ENCODE measurements around the gene FTH1.

Gene FTH1

GRCh38 chr11:61952882-61953281, 14.6 kb downstream of the FTH1 start:
- peaks cover 0 to 13% of the 10 kb centered on the region in 2 donors for H3K4me1 ChIP-seq (ENCODE audit: control insufficient read depth in 1 of 2, insufficient read depth in 2 of 2, low read length in 2 of 2)
- H3K4me3 ChIP-seq (ENCODE audit: low read depth in 1 of 2, low read length in 2 of 2), result no peak overlapping the region
- H3K27ac ChIP-seq (ENCODE audit: low read length), result no peak overlapping the region
- no peaks in the 10 kb centered on the region for H3K9me3 ChIP-seq (ENCODE audit: control insufficient read depth in 1 of 2, low read length in 2 of 2)
- H3K36me3 ChIP-seq (ENCODE audit: control insufficient read depth in 1 of 2, insufficient read depth in 2 of 2, low read length in 2 of 2), result no peaks in the 10 kb centered on the region
- no peaks in the 10 kb centered on the region for H3K27me3 ChIP-seq (ENCODE audit: low read depth, low read length)

GRCh38 chr11:61951484-61952135, 15.8 kb downstream of the FTH1 start:
- Histone ChIP-seq H3K4me3 (ENCODE audit: low read depth in 1 of 2, low read length in 2 of 2) (no peak overlapping the region), H3K27me3 (ENCODE audit: low read depth, low read length) (no peaks in the 10 kb centered on the region), H3K9me3 (ENCODE audit: control insufficient read depth in 1 of 2, low read length in 2 of 2) (no peaks in the 10 kb centered on the region), H3K36me3 (ENCODE audit: control insufficient read depth in 1 of 2, insufficient read depth in 2 of 2, low read length in 2 of 2) (no peaks in the 10 kb centered on the region), H3K4me1 (ENCODE audit: control insufficient read depth in 1 of 2, insufficient read depth in 2 of 2, low read length in 2 of 2) (peaks cover 5 to 20% of the 10 kb centered on the region in 2 donors), H3K27ac (ENCODE audit: low read length) (no peak overlapping the region)

GRCh38 chr11:61950035-61950547, 17.3 kb downstream of the FTH1 start, which contains the start of gene BEST1:
Gene BEST1, plus strand, starts transcription at chr11:61950351. Its CDS starts 1,456 bp downstream, at chr11:61951807.
- H3K27ac ChIP-seq (ENCODE audit: low read length), result peak within 1 kb of the TSS; percentile 76
- H3K4me1 ChIP-seq (ENCODE audit: control insufficient read depth in 1 of 2, insufficient read depth in 2 of 2, low read length in 2 of 2), result peaks cover 5 to 20% of the 10 kb centered on the region in 2 donors
- H3K4me3 ChIP-seq (ENCODE audit: low read depth in 1 of 2, low read length in 2 of 2), result no peak within 1 kb of the TSS
- H3K27me3 ChIP-seq (ENCODE audit: low read depth, low read length), result no peaks in the 10 kb centered on the region
- H3K9me3 ChIP-seq (ENCODE audit: control insufficient read depth in 1 of 2, low read length in 2 of 2), result no peaks in the 10 kb centered on the region
- H3K36me3 ChIP-seq (ENCODE audit: control insufficient read depth in 1 of 2, insufficient read depth in 2 of 2, low read length in 2 of 2), result no peaks in the 10 kb centered on the region

GRCh38 chr11:61949169-61950034, 18.0 kb downstream of the FTH1 start:
- no peak overlapping the region for H3K4me3 ChIP-seq (ENCODE audit: low read depth in 1 of 2, low read length in 2 of 2)
- H3K4me1 ChIP-seq (ENCODE audit: control insufficient read depth in 1 of 2, insufficient read depth in 2 of 2, low read length in 2 of 2), result peaks cover 5 to 20% of the 10 kb centered on the region in 2 donors
- H3K9me3 ChIP-seq (ENCODE audit: control insufficient read depth in 1 of 2, low read length in 2 of 2), result no peaks in the 10 kb centered on the region
- no peaks in the 10 kb centered on the region for H3K36me3 ChIP-seq (ENCODE audit: control insufficient read depth in 1 of 2, insufficient read depth in 2 of 2, low read length in 2 of 2)
- peak overlapping the region; percentile 76 for H3K27ac ChIP-seq (ENCODE audit: low read length)
- H3K27me3 ChIP-seq (ENCODE audit: low read depth, low read length), result no peaks in the 10 kb centered on the region

- H3K4me3 ChIP-seq (ENCODE audit: low read depth in 1 of 2, low read length in 2 of 2), result no peak overlapping the region
- H3K27ac ChIP-seq (ENCODE audit: low read length), result no peak overlapping the region
- H3K27me3 ChIP-seq (ENCODE audit: low read depth, low read length), result no peaks in the 10 kb centered on the region
- H3K9me3 ChIP-seq (ENCODE audit: control insufficient read depth in 1 of 2, low read length in 2 of 2), result no peaks in the 10 kb centered on the region
- H3K4me1 ChIP-seq (ENCODE audit: control insufficient read depth in 1 of 2, insufficient read depth in 2 of 2, low read length in 2 of 2), result peaks cover 5 to 20% of the 10 kb centered on the region in 2 donors
- no peaks in the 10 kb centered on the region for H3K36me3 ChIP-seq (ENCODE audit: control insufficient read depth in 1 of 2, insufficient read depth in 2 of 2, low read length in 2 of 2)
These were observed 18.9 kb downstream of the FTH1 start for GRCh38 chr11:61948505-61948904.

GRCh38 chr11:61947486-61948210, 19.8 kb downstream of the FTH1 start:
- no peak overlapping the region for H3K27ac ChIP-seq (ENCODE audit: low read length)

GRCh38 chr11:61946894-61947293, 20.5 kb downstream of the FTH1 start:
- Histone ChIP-seq H3K4me1 (ENCODE audit: control insufficient read depth in 1 of 2, insufficient read depth in 2 of 2, low read length in 2 of 2) (peaks cover 5 to 20% of the 10 kb centered on the region in 2 donors), H3K4me3 (ENCODE audit: low read depth in 1 of 2, low read length in 2 of 2) (no peak overlapping the region), H3K36me3 (ENCODE audit: control insufficient read depth in 1 of 2, insufficient read depth in 2 of 2, low read length in 2 of 2) (no peaks in the 10 kb centered on the region), H3K27ac (ENCODE audit: low read length) (no peak overlapping the region), H3K9me3 (ENCODE audit: control insufficient read depth in 1 of 2, low read length in 2 of 2) (no peaks in the 10 kb centered on the region), H3K27me3 (ENCODE audit: low read depth, low read length) (no peaks in the 10 kb centered on the region)

More at GRCh38 chr11:61947486-61948210, 19.8 kb downstream of the FTH1 start:
- Histone ChIP-seq H3K4me1 (ENCODE audit: control insufficient read depth in 1 of 2, insufficient read depth in 2 of 2, low read length in 2 of 2) (peaks cover 5 to 20% of the 10 kb centered on the region in 2 donors), H3K9me3 (ENCODE audit: control insufficient read depth in 1 of 2, low read length in 2 of 2) (no peaks in the 10 kb centered on the region), H3K36me3 (ENCODE audit: control insufficient read depth in 1 of 2, insufficient read depth in 2 of 2, low read length in 2 of 2) (no peaks in the 10 kb centered on the region), H3K27me3 (ENCODE audit: low read depth, low read length) (no peaks in the 10 kb centered on the region), H3K4me3 (ENCODE audit: low read depth in 1 of 2, low read length in 2 of 2) (no peak overlapping the region)

GRCh38 chr11:61945191-61945590, 22.2 kb downstream of the FTH1 start:
- H3K4me1 ChIP-seq (ENCODE audit: control insufficient read depth in 1 of 2, insufficient read depth in 2 of 2, low read length in 2 of 2), result peaks cover 5 to 20% of the 10 kb centered on the region in 2 donors
- no peaks in the 10 kb centered on the region for H3K36me3 ChIP-seq (ENCODE audit: control insufficient read depth in 1 of 2, insufficient read depth in 2 of 2, low read length in 2 of 2)
- no peaks in the 10 kb centered on the region for H3K27me3 ChIP-seq (ENCODE audit: low read depth, low read length)
- no peaks in the 10 kb centered on the region for H3K9me3 ChIP-seq (ENCODE audit: control insufficient read depth in 1 of 2, low read length in 2 of 2)
- no peak overlapping the region for H3K27ac ChIP-seq (ENCODE audit: low read length)
- H3K4me3 ChIP-seq (ENCODE audit: low read depth in 1 of 2, low read length in 2 of 2), result no peak overlapping the region

- Histone ChIP-seq H3K4me3 (ENCODE audit: low read depth in 1 of 2, low read length in 2 of 2) (no peak overlapping the region), H3K36me3 (ENCODE audit: control insufficient read depth in 1 of 2, insufficient read depth in 2 of 2, low read length in 2 of 2) (no peaks in the 10 kb centered on the region), H3K27ac (ENCODE audit: low read length) (no peak overlapping the region), H3K9me3 (ENCODE audit: control insufficient read depth in 1 of 2, low read length in 2 of 2) (peaks cover 0 to 2% of the 10 kb centered on the region in 2 donors), H3K27me3 (ENCODE audit: low read depth, low read length) (no peaks in the 10 kb centered on the region), H3K4me1 (ENCODE audit: control insufficient read depth in 1 of 2, insufficient read depth in 2 of 2, low read length in 2 of 2) (no peaks in the 10 kb centered on the region)
These were observed 27.0 kb downstream of the FTH1 start for GRCh38 chr11:61940466-61940865.

- no peaks in the 10 kb centered on the region for H3K27me3 ChIP-seq (ENCODE audit: low read depth, low read length)
- peaks cover 2 to 4% of the 10 kb centered on the region in 2 donors for H3K9me3 ChIP-seq (ENCODE audit: control insufficient read depth in 1 of 2, low read length in 2 of 2)
- H3K36me3 ChIP-seq (ENCODE audit: control insufficient read depth in 1 of 2, insufficient read depth in 2 of 2, low read length in 2 of 2), result no peaks in the 10 kb centered on the region
- H3K27ac ChIP-seq (ENCODE audit: low read length), result no peak overlapping the region
- no peak overlapping the region for H3K4me3 ChIP-seq (ENCODE audit: low read depth in 1 of 2, low read length in 2 of 2)
- no peaks in the 10 kb centered on the region for H3K4me1 ChIP-seq (ENCODE audit: control insufficient read depth in 1 of 2, insufficient read depth in 2 of 2, low read length in 2 of 2)
These were observed 31.6 kb downstream of the FTH1 start for GRCh38 chr11:61935861-61936260.

GRCh38 chr11:61930933-61931332, 36.5 kb downstream of the FTH1 start:
- Histone ChIP-seq H3K4me3 (ENCODE audit: low read depth in 1 of 2, low read length in 2 of 2) (no peak overlapping the region), H3K9me3 (ENCODE audit: control insufficient read depth in 1 of 2, low read length in 2 of 2) (peaks cover 0 to 4% of the 10 kb centered on the region in 2 donors), H3K36me3 (ENCODE audit: control insufficient read depth in 1 of 2, insufficient read depth in 2 of 2, low read length in 2 of 2) (no peaks in the 10 kb centered on the region), H3K27me3 (ENCODE audit: low read depth, low read length) (no peaks in the 10 kb centered on the region), H3K4me1 (ENCODE audit: control insufficient read depth in 1 of 2, insufficient read depth in 2 of 2, low read length in 2 of 2) (no peaks in the 10 kb centered on the region), H3K27ac (ENCODE audit: low read length) (no peak overlapping the region)

Measured in muscle layer of duodenum (tissue), 2 donors.